HepG2 (cell line): ENCODE data around the gene ABL2. TPM values are rescaled to one million over a fixed set of nuclear protein-coding genes. Genes with fewer than 3 reads are reported as not detected.

ENCODE experiments used
- EED ChIP-seq: sonication (generic); formaldehyde crosslinking; IDR thresholded peaks from 2 replicates; pipeline ENCODE4 v1.5.0; 2020; ENCODE audit warnings: mild to moderate bottlenecking, missing genetic modification reagents
- GABPB1 ChIP-seq: IDR thresholded peaks from 2 replicates; pipeline ENCODE4 v1.6.1; 2016; ENCODE audit warnings: mild to moderate bottlenecking, missing genetic modification reagents, moderate library complexity, missing compliant biosample characterization
- KAT2B ChIP-seq: fragments of 150-350 bp; IDR thresholded peaks from 2 replicates; pipeline ENCODE4 v1.6.1; 2014; ENCODE audit warnings: low read depth, low read length, borderline replicate concordance
- MED8 ChIP-seq: sonication (generic); formaldehyde crosslinking; IDR thresholded peaks from 2 replicates; pipeline ENCODE4 v1.8.1; 2023; ENCODE audit warnings: mild to moderate bottlenecking, missing genetic modification reagents; ENCODE audit not compliant: insufficient replicate concordance
- NCOA5 ChIP-seq: sonication (generic); formaldehyde crosslinking; IDR thresholded peaks from 2 replicates; pipeline ENCODE4 v1.4.0; 2020; ENCODE audit warnings: missing genetic modification reagents
- SMARCE1 ChIP-seq: fragments of 450-650 bp; IDR thresholded peaks from 2 replicates; pipeline ENCODE4 v1.6.1; 2017; ENCODE audit warnings: borderline replicate concordance
- SRF ChIP-seq: IDR thresholded peaks from 2 replicates; pipeline ENCODE4 v1.6.1; 2011; ENCODE audit warnings: mild to moderate bottlenecking, low read depth, low read length, moderate library complexity
- TARDBP ChIP-seq: sonication (generic); formaldehyde crosslinking; IDR thresholded peaks from 2 replicates; pipeline ENCODE4 v1.8.0; 2022; ENCODE audit warnings: mild to moderate bottlenecking, missing genetic modification reagents
- TCF7L2 ChIP-seq: IDR thresholded peaks from 2 replicates; pipeline ENCODE4 v1.6.1; 2011; ENCODE audit warnings: mild to moderate bottlenecking, low read depth, low read length, moderate library complexity
- ZNF251 ChIP-seq: sonication (generic); formaldehyde crosslinking; IDR thresholded peaks from 2 replicates; pipeline ENCODE4 v1.9.0; 2021; ENCODE audit warnings: mild to moderate bottlenecking, missing genetic modification reagents
- ZNF318 ChIP-seq: sonication (generic); formaldehyde crosslinking; IDR thresholded peaks from 2 replicates; pipeline ENCODE4 v1.4.0; 2020; ENCODE audit warnings: mild to moderate bottlenecking, missing genetic modification reagents
- ZNF33A ChIP-seq: sonication (generic); formaldehyde crosslinking; IDR thresholded peaks from 2 replicates; pipeline ENCODE4 v1.5.1; 2020; ENCODE audit warnings: missing genetic modification reagents, mild to moderate bottlenecking, moderate library complexity, borderline replicate concordance
- ZNF513 ChIP-seq: sonication (generic); formaldehyde crosslinking; conservative IDR thresholded peaks from 2 replicates; pipeline ENCODE4 v1.5.0; 2020; ENCODE audit warnings: missing genetic modification reagents
- ZNF556 ChIP-seq: sonication (generic); formaldehyde crosslinking; IDR thresholded peaks from 2 replicates; pipeline ENCODE4 v1.4.0; 2020; ENCODE audit warnings: mild to moderate bottlenecking, missing genetic modification reagents, borderline replicate concordance
- ZNF614 ChIP-seq: IDR thresholded peaks from 2 replicates; pipeline ENCODE4 v1.6.1; 2018; ENCODE audit warnings: missing biosample characterization, missing genetic modification reagents, inconsistent platforms, borderline replicate concordance
- polyA plus RNA-seq, 8 experiments: library from polyadenylated mRNA; depleted of rRNA in 3 of 8; stranded (reverse) in 7 of 8; unstranded in 1 of 8; fragments of >200 nt; fragmentation: Illumina TruSeq in 4 of 8; extraction: Trizol in 4 of 8; gene quantifications; 2 replicates each; pipeline versions ENCODE4 v1.2.1 to v1.2.3, GENCODE V29; 2011 to 2016; ENCODE audit warnings: low read depth in 4 of 8, missing spikeins in 1 of 8, mixed read lengths in 1 of 8; ENCODE audit not compliant: insufficient read depth in 1 of 8
- total RNA-seq, 5 experiments: library from RNA; depleted of rRNA; stranded (reverse); fragments of >200 nt; fragmentation: Illumina TruSeq; extraction: Trizol; gene quantifications; 2 replicates each; pipeline ENCODE4 v1.2.3, GENCODE V29; 2016; ENCODE audit warnings: low read depth in 1 of 5
- TF ChIP-seq, protein P1 (sequence below): sonication (generic); formaldehyde crosslinking; IDR thresholded peaks from 2 replicates; pipeline ENCODE4 v1.4.0; 2020; ENCODE audit warnings: missing genetic modification reagents
- TF ChIP-seq, protein P2 (sequence below): sonication (generic); formaldehyde crosslinking; IDR thresholded peaks from 2 replicates; pipeline ENCODE4 v1.5.0; 2020; ENCODE audit warnings: mild to moderate bottlenecking, missing genetic modification reagents

Gene ABL2
- total and polyA plus RNA-seq, 2 of the 13 experiments (the other 11 are each of a cell fraction or from before 2014, with no cell fraction given): 5.8 to 6.0 TPM

DNA sequence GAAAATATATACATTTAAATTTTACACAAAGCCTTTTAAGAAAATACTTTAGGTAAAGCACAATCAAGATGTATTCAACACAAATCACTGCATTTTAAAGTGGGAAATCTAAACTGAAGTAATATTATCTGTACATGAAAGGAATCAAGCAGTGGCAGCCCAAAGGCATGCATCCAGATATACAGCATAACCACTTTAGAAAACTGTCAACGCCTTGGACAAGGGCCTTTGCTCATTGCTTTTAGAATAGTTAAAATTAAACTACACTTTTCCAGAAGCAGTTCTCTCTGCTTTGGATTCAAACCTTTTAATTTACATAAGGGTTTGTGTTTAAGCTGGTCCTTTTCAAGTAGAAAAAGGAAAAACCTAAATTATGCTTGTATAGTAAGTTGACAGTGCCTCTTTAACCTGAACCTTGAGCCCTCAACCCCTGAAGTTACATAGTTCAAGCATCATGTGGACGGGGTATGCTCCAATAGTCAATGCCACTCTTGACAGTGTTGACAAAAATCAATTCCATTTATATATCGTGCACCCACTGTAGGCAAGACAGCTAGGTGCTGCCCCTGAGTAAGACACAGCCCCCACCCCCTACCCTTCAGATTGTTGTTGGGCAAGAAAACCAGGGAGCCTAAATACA lies 124.7 kb downstream of the ABL2 start (continued):
- TF ChIP-seq ZNF318 (CRISPR knock-in tag) (no peak), TCF7L2 (no peak), ZNF251 (CRISPR knock-in tag) (no peak), MED8 (no peak), ZNF614 (CRISPR knock-in tag) (peak; percentile 88), EED (CRISPR knock-in tag) (no peak), SMARCE1 (no peak), SRF (no peak), KAT2B (peak; percentile 62; the same call in 1 of the 2 replicates), NCOA5 (no peak), ZNF556 (CRISPR knock-in tag) (no peak; the same call in 1 of the 2 replicates), GABPB1 (CRISPR knock-in tag) (no peak; the same call in 1 of the 2 replicates), ZNF33A (CRISPR knock-in tag) (peak; percentile 70; the same call in 1 of the 2 replicates), ZNF513 (CRISPR knock-in tag) (no peak), TARDBP (CRISPR knock-in tag) (peak; percentile 86; the same call in 1 of the 2 replicates)
- TF ChIP-seq, protein P1, sequence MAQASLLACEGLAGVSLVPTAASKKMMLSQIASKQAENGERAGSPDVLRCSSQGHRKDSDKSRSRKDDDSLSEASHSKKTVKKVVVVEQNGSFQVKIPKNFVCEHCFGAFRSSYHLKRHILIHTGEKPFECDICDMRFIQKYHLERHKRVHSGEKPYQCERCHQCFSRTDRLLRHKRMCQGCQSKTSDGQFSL (CRISPR knock-in tag): no peak
- TF ChIP-seq, protein P2, sequence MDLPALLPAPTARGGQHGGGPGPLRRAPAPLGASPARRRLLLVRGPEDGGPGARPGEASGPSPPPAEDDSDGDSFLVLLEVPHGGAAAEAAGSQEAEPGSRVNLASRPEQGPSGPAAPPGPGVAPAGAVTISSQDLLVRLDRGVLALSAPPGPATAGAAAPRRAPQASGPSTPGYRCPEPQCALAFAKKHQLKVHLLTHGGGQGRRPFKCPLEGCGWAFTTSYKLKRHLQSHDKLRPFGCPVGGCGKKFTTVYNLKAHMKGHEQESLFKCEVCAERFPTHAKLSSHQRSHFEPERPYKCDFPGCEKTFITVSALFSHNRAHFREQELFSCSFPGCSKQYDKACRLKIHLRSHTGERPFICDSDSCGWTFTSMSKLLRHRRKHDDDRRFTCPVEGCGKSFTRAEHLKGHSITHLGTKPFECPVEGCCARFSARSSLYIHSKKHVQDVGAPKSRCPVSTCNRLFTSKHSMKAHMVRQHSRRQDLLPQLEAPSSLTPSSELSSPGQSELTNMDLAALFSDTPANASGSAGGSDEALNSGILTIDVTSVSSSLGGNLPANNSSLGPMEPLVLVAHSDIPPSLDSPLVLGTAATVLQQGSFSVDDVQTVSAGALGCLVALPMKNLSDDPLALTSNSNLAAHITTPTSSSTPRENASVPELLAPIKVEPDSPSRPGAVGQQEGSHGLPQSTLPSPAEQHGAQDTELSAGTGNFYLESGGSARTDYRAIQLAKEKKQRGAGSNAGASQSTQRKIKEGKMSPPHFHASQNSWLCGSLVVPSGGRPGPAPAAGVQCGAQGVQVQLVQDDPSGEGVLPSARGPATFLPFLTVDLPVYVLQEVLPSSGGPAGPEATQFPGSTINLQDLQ (CRISPR knock-in tag): no peak
